ENCODE data around the gene KRT33A.

DNA sequence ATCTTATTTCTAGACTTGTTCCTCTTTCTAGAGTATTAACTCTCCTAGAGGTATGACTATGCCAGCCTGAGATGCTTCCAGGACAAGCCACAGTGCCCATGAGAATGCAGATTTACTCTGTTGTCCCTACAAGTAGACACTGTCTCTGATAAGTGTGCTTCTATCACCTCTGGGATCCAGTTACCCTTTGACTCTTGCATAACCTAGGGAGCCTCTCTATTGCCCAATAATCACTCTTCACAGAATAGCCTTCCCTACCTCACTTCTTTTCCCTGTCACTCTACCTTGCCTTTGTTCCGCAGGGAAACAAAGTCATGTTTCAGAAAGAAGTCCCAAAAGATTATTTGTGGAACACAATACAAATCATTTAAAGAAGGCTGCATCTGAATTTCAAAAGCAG lies 33.1 kb upstream of the KRT33A start:
- TF ChIP-seq POLR2A (IDR thresholded peaks at IDR 0.05; ENCODE audit: low read depth, low read length) (no peak), POLR2AphosphoS5 (IDR thresholded peaks at IDR 0.05; ENCODE audit: low read depth, low read length) (no peak)

All from GM12892 (cell line).